K562 (cell line): Measurements from ENCODE around the gene TNFRSF6B.

ENCODE experiments used
- EZH2 ChIP-seq: IDR thresholded peaks from 2 replicates; pipeline ENCODE4 v1.6.1; 2012; ENCODE audit warnings: low read depth, mild to moderate bottlenecking, inconsistent platforms, low read length, borderline replicate concordance
- MTA3 ChIP-seq: fragments of 450-650 bp; formaldehyde crosslinking; IDR thresholded peaks from 2 replicates; pipeline ENCODE4 v1.6.1; 2017; ENCODE audit warnings: mild to moderate bottlenecking, borderline replicate concordance
- ZBTB17 ChIP-seq: fragments of 450-650 bp; formaldehyde crosslinking; IDR thresholded peaks from 2 replicates; pipeline ENCODE4 v1.4.0; 2020; ENCODE audit warnings: mild to moderate bottlenecking
- ZNF274 ChIP-seq: IDR thresholded peaks from 2 replicates; pipeline ENCODE4 v1.6.1; 2011; ENCODE audit warnings: low read depth, mild to moderate bottlenecking, low read length, moderate library complexity, borderline replicate concordance

- no peak for TF ChIP-seq MTA3
- no peak for TF ChIP-seq ZBTB17 (CRISPR knock-in tag)
- no peak for TF ChIP-seq EZH2
- no peak for TF ChIP-seq ZNF274
These were observed 37.9 kb downstream of the TNFRSF6B start for GRCh38 chr20:63734111-63734945.
